Upper lobe of left lung (tissue), 4 donors: ENCODE data around the gene MPZL1.

ENCODE experiments used
- POLR2A ChIP-seq, 4 donors: fragments of 450-650 bp; IDR thresholded peaks; one replicate each; pipeline ENCODE4 v1.5.1; 2016 to 2017; ENCODE audit warnings: antibody characterized with exemption in 4 of 4, mild to moderate bottlenecking in 2 of 4
- TF ChIP-seq, protein P1 (sequence below), 6 experiments: fragments of 450-650 bp in 4 of 6; fragments of 200-600 bp in 2 of 6; sonication (generic) in 2 of 6; IDR thresholded peaks; one replicate each; pipeline ENCODE4 v1.5.1; 2016 to 2019; ENCODE audit warnings: antibody characterized with exemption in 6 of 6

DNA sequence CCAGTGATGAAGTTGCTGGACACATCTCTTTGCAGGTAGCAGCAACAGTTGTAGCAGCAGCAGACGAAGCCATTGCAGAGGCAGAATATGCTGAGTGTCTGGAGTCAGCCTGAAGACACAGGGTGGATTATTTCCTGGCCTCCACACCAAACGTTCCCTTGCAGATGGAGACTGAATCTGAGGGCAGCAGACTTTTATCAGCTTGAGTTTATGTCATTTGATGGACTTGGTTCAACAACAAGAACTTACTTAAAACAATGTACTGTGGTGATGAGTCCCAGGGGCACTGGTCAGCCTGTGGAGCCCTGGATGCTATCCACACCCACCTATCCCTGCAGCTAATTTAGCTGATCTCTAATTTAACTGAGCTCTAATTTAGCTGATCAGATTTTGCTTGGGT is 17.1 kb upstream of the MPZL1 start:
- TF ChIP-seq, protein P1, sequence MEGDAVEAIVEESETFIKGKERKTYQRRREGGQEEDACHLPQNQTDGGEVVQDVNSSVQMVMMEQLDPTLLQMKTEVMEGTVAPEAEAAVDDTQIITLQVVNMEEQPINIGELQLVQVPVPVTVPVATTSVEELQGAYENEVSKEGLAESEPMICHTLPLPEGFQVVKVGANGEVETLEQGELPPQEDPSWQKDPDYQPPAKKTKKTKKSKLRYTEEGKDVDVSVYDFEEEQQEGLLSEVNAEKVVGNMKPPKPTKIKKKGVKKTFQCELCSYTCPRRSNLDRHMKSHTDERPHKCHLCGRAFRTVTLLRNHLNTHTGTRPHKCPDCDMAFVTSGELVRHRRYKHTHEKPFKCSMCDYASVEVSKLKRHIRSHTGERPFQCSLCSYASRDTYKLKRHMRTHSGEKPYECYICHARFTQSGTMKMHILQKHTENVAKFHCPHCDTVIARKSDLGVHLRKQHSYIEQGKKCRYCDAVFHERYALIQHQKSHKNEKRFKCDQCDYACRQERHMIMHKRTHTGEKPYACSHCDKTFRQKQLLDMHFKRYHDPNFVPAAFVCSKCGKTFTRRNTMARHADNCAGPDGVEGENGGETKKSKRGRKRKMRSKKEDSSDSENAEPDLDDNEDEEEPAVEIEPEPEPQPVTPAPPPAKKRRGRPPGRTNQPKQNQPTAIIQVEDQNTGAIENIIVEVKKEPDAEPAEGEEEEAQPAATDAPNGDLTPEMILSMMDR (IDR thresholded peaks at IDR 0.05) = no peak
- no peak for TF ChIP-seq POLR2A (IDR thresholded peaks at IDR 0.05)
